NCI-H2196 treated with DMSO at 0.1 percent for 48 hours (cell line): ENCODE measurements around the gene PRM1.
A peak's percentile ranks its signal among the peaks of the same experiment; 100 is the strongest.

Experiments used
- DNase-seq: peaks from one replicate; lab custom pipeline; 2025; ENCODE audit not compliant: unreplicated experiment; lab: John Stamatoyannopoulos, UW

The PRM1 gene

GRCh38 chr16:11273721-11274324 lies 7.3 kb downstream of the PRM1 start:
- DNase-seq = no peak

- DNase-seq = no peak
Measured at GRCh38 chr16:11272921-11273720, 8.0 kb downstream of the PRM1 start, which contains the start of gene PRM3. TSS of gene PRM3 (minus strand) at chr16:11273629. CDS start at chr16:11273595, 34 bp downstream.

- DNase-seq = no peak
Measured at GRCh38 chr16:11272484-11272883, 8.6 kb downstream of the PRM1 start.

GRCh38 chr16:11271610-11272009 lies 9.5 kb downstream of the PRM1 start:
- DNase-seq = no peak

GRCh38 chr16:11270602-11271162 lies 10.4 kb downstream of the PRM1 start:
- DNase-seq = no peak

GRCh38 chr16:11268921-11269375 lies 12.2 kb downstream of the PRM1 start, which contains the start of gene TNP2:
TSS of gene TNP2 (minus strand) at chr16:11269325. CDS start at chr16:11269262, 63 bp downstream.
- DNase-seq = no peak

- DNase-seq = no peak
Measured at GRCh38 chr16:11265124-11265523, 16.0 kb downstream of the PRM1 start.

- DNase-seq = no peak
Measured at GRCh38 chr16:11264155-11264832, 16.8 kb downstream of the PRM1 start.

- no peak for DNase-seq
Measured at GRCh38 chr16:11263737-11264136, 17.4 kb downstream of the PRM1 start.

GRCh38 chr16:11262915-11263314 lies 18.2 kb downstream of the PRM1 start:
- no peak for DNase-seq

- DNase-seq = no peak
Measured at GRCh38 chr16:11260596-11260966, 20.5 kb downstream of the PRM1 start.

GRCh38 chr16:11259655-11260595 lies 21.2 kb downstream of the PRM1 start:
- DNase-seq = no peak

GRCh38 chr16:11258553-11259492 lies 22.3 kb downstream of the PRM1 start:
- DNase-seq = no peak

GRCh38 chr16:11257131-11257938 lies 23.8 kb downstream of the PRM1 start:
- peak; percentile 83 for DNase-seq

- DNase-seq = no peak
Measured at GRCh38 chr16:11256661-11257130, 24.4 kb downstream of the PRM1 start.

GRCh38 chr16:11255737-11256660 lies 25.1 kb downstream of the PRM1 start, which contains the start of gene SOCS1:
TSS of gene SOCS1 (minus strand) at chr16:11256204. CDS start at chr16:11255478, 726 bp downstream.
- peak; percentile 75 for DNase-seq
